ENCODE results near the gene ITGB5.

Gene ITGB5

GRCh38 chr3:124780761-124781475 is 106.2 kb downstream of the ITGB5 start:
- TF ChIP-seq ZFX (IDR thresholded peaks at IDR 0.05; ENCODE audit: borderline replicate concordance) (no peak), CTCF (IDR thresholded peaks at IDR 0.05) (no peak)
- H3K27ac ChIP-seq: no peak overlapping the region

GRCh38 chr3:124780356-124780755 is 106.8 kb downstream of the ITGB5 start:
- TF ChIP-seq CTCF (IDR thresholded peaks at IDR 0.05): no peak
- no peak for TF ChIP-seq ZFX (IDR thresholded peaks at IDR 0.05; ENCODE audit: borderline replicate concordance)
- no peak overlapping the region for H3K27ac ChIP-seq

GRCh38 chr3:124779751-124780191 is 107.4 kb downstream of the ITGB5 start:
- TF ChIP-seq CTCF (IDR thresholded peaks at IDR 0.05): no peak
- no peak overlapping the region for H3K27ac ChIP-seq

GRCh38 chr3:124779116-124779515 is 108.0 kb downstream of the ITGB5 start:
- TF ChIP-seq ZFX (IDR thresholded peaks at IDR 0.05; ENCODE audit: borderline replicate concordance): no peak
- TF ChIP-seq CTCF (IDR thresholded peaks at IDR 0.05): no peak

GRCh38 chr3:124777762-124778470 is 109.2 kb downstream of the ITGB5 start:
- no peak overlapping the region for H3K27ac ChIP-seq
- no peak for TF ChIP-seq ZFX (IDR thresholded peaks at IDR 0.05; ENCODE audit: borderline replicate concordance)
- TF ChIP-seq CTCF (IDR thresholded peaks at IDR 0.05): no peak

More at GRCh38 chr3:124779116-124779515, 108.0 kb downstream of the ITGB5 start:
- no peak overlapping the region for H3K27ac ChIP-seq

GRCh38 chr3:124776856-124777255 is 110.3 kb downstream of the ITGB5 start:
- no peak overlapping the region for H3K27ac ChIP-seq
- TF ChIP-seq ZFX (IDR thresholded peaks at IDR 0.05; ENCODE audit: borderline replicate concordance): no peak
- no peak for TF ChIP-seq CTCF (IDR thresholded peaks at IDR 0.05)

- TF ChIP-seq ZFX (IDR thresholded peaks at IDR 0.05; ENCODE audit: borderline replicate concordance) (no peak), CTCF (IDR thresholded peaks at IDR 0.05) (no peak)
- no peak overlapping the region for H3K27ac ChIP-seq
These were observed 111.3 kb downstream of the ITGB5 start for GRCh38 chr3:124775877-124776276.
